HG03095 (cell line): ENCODE measurements around the gene HIVEP3.
A peak's percentile ranks its signal among the peaks of the same experiment; 100 is the strongest.
"Not testable (repeated sequence)": the region's sequence is repeated elsewhere in the genome, so short reads cannot be mapped to it uniquely, and the experiment has no call there.

ENCODE experiments used
- ATAC-seq: cut with Tn5 transposase; IDR thresholded peaks from one replicate; pipeline ENCODE4 v1.9.1; 2021; ENCODE audit warnings: moderate library complexity; ENCODE audit not compliant: unreplicated experiment

HIVEP3 gene

GRCh38 chr1:41918450-41919043, at the start of gene HIVEP3:
TSS of gene HIVEP3 (minus strand) at chr1:41918922.
- ATAC-seq, result no peak

GRCh38 chr1:41964400-41964799, 45.7 kb upstream of the HIVEP3 start:
- ATAC-seq, result no peak

DNA sequence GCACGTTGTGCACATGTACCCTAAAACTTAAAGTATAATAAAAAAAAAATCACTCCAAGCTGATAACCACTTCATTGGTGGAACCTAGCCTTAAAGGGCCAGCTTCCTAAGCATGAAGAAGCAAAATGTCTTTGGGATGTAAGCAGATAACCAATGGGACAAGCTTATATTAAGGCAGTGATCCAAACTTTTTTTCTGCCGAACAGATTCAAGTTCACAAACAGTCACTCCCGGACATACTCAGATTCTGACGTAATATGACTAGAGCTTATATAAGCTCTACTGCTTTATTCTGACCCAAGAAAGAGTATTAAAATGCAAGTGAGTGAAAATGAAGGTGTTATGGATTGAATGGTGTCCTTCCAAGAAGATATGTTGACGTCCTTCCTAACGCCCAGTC, 44.9 kb upstream of the HIVEP3 start:
- no peak for ATAC-seq

- no peak for ATAC-seq
Observed at GRCh38 chr1:41958015-41958673, 39.4 kb upstream of the HIVEP3 start.

DNA sequence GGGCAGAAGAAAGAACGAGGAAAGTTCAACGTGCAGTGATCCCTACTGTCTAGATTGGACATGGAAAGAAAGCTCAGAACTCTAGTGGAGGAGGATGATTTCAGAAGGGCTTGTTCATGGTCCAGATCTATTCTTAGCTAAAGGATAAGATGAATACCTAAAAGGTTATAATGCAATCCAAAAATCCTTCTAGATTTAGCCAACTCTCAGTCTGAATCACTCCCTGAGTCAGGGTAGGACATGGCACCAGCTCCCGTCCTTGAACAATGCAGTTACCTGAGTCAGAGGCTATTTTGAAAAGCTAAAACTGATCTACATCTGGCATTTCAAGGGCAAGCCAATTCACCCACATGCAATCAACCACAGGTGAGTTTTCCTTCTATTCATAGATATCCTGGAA, 38.8 kb upstream of the HIVEP3 start:
- no peak for ATAC-seq

DNA sequence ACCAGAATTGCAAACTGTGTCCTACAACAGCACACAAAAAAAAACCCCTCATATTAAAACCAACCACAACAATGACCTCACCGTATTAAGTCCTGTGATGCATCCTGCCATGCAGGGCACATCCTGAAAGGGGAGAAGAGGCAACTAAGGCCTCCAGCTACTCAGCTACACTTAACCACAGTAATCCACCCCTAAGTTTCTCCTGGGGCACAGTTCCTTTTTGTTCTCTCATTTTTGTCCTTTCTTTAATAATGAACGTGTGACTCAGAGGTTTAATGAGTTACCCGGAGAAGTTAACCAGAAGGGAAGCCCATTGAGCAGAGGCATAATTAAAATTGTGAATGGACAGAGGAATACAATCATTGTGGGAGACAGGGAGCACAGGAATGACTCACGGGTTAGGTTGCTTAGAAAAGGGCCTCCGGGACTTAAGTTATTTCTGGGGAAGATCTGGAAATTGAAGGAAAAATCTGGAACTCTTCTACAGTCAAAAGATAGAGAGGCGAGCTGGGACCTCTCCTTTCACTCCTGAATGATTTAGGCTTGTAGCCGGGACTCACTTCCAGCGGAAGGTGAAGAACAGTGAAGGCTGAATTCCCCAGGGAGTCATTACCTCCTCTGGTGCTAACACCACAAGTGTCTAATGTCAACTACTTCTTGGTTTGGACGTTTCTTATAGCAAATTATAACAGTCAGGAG, 36.9 kb upstream of the HIVEP3 start:
- peak; percentile 60 for ATAC-seq

DNA sequence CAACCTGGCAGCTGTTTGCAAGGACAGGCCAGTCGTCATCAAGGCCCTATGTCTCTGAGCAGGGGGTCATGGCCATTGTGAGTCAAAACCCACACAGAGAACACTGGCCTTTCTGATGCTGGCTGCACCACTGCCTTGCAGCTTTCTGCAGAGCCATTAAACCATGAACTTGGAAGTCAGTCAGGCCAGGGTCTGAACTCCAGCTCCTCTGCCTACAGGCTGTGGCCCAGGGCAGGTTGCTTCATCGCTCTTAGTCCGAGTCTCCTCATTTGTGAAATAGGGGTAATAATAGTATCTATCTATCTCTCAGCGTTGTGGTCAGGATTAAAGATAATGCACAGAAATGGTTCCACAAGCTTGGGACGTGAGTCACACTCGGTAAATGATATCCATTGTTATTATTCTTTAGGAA, 35.8 kb upstream of the HIVEP3 start:
- no peak for ATAC-seq

DNA sequence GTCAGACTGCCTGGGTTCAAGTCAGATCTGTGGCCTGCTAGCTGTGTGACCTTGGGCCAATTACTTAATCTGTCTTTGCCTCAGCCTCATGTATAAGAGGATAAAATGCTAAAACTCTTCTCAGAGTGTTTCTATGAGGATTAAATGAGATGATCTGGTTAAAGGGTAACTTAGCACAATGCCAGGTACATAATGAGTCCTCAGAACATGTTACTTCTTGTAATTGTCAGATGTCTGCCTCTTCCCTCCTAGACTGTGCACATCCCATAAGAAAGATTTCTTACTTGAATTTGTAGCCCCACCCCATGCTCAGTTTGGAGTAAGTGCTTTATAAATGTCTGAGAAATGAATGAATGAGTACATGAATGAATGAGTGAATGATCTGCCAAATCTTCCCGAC, 34.6 kb upstream of the HIVEP3 start:
- ATAC-seq, result no peak

DNA sequence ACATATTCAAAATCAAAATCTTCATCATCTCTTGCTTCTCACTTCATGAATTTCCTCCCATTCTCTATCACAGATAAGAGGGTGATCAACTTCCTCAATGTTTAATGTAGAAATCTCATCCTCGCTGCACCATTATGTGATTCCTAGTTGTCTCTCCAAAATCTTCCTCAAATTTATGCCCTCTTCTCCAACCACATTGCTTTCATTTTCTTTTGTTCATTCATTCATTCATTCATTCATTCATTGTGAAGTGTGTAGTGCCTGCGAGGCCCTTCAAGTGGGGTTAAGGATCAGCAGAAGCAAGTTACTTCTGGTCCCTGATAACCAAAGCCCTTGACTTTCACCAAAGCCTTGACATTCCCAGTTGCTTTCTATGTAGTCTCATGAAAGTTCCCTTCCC, 33.5 kb upstream of the HIVEP3 start:
- ATAC-seq, result no peak

GRCh38 chr1:41951492-41951891, 32.8 kb upstream of the HIVEP3 start:
- ATAC-seq, result not testable (repeated sequence)

DNA sequence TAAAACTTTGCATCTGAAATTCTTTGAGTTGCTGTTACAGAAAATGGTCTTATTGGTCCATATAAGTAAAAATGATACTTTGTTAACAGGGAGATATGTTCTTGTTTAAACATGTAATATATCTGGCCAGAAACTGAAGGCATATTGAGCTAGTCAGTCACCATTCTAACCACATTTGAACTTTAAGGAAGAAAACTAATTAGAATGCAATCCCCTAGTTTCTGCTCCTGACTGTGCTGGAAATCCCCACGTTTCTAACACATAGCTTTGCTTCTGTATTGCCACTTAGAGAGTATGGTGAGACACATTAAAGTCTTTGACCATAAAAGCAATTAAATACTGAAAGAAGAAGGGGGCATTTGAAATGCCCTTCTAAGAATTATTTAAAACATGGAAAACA, 32.1 kb upstream of the HIVEP3 start:
- no peak for ATAC-seq

DNA sequence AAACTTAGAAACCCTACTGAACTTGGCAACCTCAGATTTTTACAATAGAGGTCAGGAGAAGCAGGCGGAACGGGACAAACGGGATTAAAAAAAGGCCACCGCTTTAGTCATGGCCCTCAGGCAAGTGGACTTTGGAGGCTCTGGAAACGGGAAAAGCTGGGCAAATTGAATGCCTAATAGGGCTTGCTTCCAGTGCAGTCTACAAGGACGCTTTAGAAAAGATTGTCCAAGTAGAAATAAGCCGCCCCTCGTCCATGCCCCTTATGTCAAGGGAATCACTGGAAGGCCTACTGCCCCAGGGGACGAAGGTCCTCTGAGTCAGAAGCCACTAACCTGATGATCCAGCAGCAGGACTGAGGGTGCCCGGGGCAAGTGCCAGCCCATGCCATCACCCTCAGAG, 27.2 kb upstream of the HIVEP3 start:
- not testable (repeated sequence) for ATAC-seq

DNA sequence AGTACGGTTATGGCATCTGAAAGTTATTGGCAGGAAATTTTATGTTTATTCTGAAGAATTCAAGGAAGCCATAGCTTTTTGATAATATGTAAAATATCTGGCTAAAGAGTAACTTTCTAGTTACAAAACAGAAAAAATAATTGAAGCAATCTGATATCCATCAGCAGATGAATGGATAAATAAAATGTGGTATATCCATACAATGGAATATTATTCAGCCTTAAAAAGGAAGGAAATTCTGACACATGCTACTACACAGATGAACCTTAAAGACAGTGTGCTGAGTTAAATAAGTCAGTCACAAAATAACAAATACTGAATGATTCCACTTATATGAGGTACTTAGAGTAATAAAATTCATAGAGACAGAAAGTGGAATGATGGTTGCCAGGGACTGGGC, 25.0 kb upstream of the HIVEP3 start:
- no peak for ATAC-seq

- no peak for ATAC-seq
Observed at GRCh38 chr1:41942278-41942677, 23.6 kb upstream of the HIVEP3 start.

- no peak for ATAC-seq
Observed at GRCh38 chr1:41941381-41941780, 22.7 kb upstream of the HIVEP3 start.

GRCh38 chr1:41939194-41939593, 20.5 kb upstream of the HIVEP3 start:
- no peak for ATAC-seq

DNA sequence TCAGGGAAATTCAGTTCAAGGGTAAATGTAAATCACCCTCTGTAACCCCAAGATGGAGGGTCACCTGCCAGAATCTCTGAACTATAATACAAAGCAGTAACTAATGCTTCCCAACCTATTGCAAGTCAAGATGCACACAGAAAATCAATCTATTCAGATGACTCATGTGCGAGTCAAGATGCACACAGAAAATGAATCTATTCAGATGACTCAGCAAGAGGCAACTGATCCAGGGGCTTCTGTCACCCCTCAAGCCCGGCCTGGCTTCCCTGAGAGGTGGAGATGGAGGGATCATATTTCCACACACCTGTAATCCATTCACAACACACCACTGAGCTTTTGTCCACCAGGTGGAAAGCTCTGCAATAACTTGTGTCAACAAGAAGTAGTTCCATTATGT, 17.4 kb upstream of the HIVEP3 start:
- no peak for ATAC-seq

GRCh38 chr1:41935226-41935625, 16.5 kb upstream of the HIVEP3 start:
- ATAC-seq, result no peak

GRCh38 chr1:41933106-41933505, 14.4 kb upstream of the HIVEP3 start:
- no peak for ATAC-seq

- ATAC-seq, result no peak
Observed at GRCh38 chr1:41931578-41931977, 12.9 kb upstream of the HIVEP3 start.

- ATAC-seq, result no peak
Observed at GRCh38 chr1:41927118-41927517, 8.4 kb upstream of the HIVEP3 start.

DNA sequence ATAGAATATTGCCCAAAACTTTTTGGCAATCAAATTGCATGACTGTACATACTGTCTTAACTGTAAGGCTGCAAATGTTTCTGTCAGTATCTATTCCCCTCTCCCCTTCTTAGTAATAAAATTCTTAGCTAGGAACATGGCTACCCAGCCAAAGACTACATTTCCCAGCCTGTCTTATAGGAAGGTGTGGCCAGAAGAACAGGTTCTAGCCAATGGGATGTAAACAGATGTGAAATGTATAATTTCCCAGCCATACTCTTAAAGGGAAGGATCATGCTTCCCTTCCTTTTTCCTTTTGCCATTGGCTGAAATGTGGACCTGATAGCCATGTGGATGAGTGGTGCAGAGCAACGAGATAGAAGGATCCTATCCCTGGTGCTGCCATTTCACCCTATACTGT, 7.0 kb upstream of the HIVEP3 start:
- ATAC-seq, result no peak
